HG02678 (cell line): Measurements from ENCODE around the gene AHDC1.
A peak's percentile ranks its signal among the peaks of the same experiment; 100 is the strongest.

ENCODE experiments used
- ATAC-seq: cut with Tn5 transposase; IDR thresholded peaks from one replicate; pipeline ENCODE4 v1.9.1; 2021; ENCODE audit warnings: mild to moderate bottlenecking, moderate library complexity; ENCODE audit not compliant: unreplicated experiment

The AHDC1 gene

GRCh38 chr1:27536010-27536757 lies 67.8 kb downstream of the AHDC1 start:
- ATAC-seq, result no peak

DNA sequence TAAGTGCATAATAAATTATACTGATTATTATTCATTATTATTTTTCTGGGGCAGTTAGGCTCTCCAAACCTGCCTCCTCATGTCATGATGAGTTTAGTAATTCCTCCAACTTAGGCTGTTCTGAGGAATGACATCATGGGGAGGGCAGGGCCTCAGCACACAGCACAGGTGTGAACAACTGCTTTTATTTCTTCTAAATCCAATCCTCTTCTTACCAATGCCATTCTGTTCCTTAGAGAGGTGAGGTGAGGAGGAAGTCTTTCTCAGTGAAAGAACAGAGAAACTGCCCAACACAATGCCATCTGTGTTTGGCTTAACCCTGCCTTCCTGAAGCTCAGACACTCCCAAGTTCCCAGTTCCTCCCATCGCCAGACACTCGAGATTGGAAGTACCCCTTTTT lies 68.6 kb downstream of the AHDC1 start:
- no peak for ATAC-seq

GRCh38 chr1:27531959-27532685 lies 71.8 kb downstream of the AHDC1 start:
- ATAC-seq, result no peak

- no peak for ATAC-seq
These were observed 73.8 kb downstream of the AHDC1 start for GRCh38 chr1:27530192-27530591.

- ATAC-seq, result no peak
These were observed 74.3 kb downstream of the AHDC1 start for GRCh38 chr1:27529704-27530018.

- no peak for ATAC-seq
These were observed 74.9 kb downstream of the AHDC1 start for GRCh38 chr1:27528818-27529703.

- ATAC-seq, result no peak
These were observed 75.8 kb downstream of the AHDC1 start for GRCh38 chr1:27527890-27528817.

GRCh38 chr1:27527223-27527889 lies 76.6 kb downstream of the AHDC1 start:
- ATAC-seq, result no peak

- ATAC-seq, result no peak
These were observed 77.2 kb downstream of the AHDC1 start for GRCh38 chr1:27526569-27527222.

GRCh38 chr1:27525296-27526272 lies 78.4 kb downstream of the AHDC1 start:
- ATAC-seq, result peak; percentile 40

- ATAC-seq, result no peak
These were observed 80.5 kb downstream of the AHDC1 start for GRCh38 chr1:27523337-27524020.

DNA sequence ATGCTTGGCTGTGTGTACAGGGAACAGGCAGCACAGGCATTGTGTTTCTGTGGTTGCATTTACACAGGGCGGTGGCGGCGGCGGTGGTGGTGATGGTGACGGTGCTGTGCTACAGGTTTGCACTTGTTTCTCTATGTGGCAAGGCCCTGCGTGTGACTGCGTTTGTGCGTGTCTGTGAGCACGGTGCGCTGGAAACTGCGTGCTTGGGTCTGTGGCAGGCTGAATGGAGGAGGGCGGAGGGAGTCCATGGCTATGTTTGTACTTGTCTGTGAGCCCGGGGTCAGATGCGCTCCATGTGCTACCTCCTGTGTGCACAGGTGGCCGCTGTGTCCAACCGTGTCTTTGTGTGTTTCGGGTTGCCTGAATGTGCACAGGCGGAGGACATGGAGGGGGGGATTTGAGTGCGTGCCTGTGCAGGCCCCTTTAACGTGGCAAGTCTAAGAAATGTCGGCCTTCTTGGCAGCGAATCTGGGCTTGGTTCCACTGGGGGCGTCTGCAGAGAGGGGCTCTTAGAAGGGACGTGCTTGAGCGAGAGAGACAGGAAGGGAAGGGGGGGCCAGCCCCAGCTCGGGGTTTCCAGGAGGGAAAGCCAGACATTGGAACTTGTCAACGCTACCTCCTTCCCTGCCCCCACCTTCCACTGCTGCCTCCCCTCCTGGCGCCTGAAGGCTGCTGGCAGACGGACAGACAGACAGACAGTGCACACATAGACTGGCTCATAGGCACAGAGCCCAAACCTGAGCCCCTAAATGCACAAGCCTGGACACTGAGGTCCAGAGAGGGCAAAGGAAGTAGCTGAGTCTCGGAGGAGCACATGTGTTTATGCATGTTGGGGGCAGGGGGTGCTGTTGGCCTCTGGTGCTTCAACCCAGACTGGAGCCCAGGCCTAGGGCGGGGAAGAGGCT lies 81.3 kb downstream of the AHDC1 start:
- no peak for ATAC-seq

DNA sequence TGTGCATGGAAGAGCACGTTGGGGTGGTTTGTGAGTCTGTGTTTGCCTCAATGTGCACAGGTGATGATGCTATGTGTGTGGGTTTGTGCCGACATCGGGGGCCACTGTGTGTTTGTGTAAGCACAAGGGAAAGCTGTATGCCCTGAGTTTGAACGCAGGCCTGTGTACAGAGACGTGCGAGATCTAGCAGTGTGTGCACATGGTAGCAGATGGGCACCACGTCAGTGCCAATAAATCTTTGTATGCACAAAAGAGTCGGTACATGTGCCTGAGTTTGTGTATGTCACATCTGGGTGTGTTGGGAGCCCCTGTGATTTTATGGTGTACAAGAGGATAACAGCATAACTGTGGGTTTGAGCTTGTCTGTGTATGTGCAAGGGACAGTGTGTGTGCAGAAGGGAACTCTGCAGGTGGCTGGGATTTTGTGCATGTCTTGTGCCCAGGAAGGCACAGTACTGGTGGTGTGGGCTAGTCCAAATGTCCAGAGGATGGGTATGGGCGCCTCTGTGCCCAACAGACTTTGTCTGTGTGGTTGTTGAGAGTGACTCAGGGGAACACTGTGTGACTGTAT lies 82.0 kb downstream of the AHDC1 start:
- ATAC-seq, result no peak

DNA sequence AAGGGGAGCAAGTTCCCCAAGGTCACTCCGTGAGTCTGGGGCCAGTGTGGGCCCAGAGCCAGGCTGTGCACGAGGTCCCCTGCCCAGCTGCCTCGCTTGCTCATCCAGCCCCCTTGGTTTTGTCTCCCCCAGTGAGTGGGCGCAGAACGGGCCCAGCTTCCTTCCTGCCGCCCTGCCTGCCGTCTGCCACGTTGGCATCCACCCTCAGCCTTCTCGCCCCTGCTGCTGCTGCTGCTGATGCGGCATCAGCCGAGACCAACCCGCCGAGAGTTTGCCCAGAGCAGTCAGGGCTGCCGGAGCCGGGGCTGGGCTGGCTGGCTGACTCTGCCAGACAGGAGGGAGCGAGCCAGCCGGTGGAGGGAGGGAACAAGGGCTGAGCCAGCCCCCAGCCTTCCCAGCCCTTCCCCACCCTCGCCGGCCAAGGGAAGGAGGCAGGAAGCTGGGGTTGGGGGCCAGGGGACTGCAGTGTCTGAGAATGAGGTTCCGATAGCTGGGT lies 82.6 kb downstream of the AHDC1 start:
- no peak for ATAC-seq

DNA sequence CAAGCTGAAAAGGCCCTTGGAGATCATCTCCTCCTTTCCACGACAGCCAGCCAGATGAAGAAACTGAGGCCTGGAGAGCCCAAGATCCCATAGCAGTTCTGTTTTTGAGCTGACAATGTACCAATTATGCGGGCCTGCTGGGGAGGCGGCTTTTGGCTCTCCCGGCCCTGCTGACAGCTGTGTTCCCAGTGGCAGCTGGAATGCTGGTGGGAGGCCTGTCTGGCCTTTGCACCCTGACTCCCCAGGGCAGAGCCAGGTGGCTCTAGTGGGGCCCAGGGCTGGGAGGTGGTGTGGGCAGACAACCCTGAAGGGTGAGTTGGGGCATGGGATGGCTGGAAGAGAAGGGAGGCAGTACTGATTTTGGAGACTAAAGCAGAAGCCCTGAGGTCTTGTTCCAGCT lies 83.3 kb downstream of the AHDC1 start:
- no peak for ATAC-seq
